HG03139 (cell line): ENCODE results near the gene ADGRG2.

Experiments used
- ATAC-seq: cut with Tn5 transposase; IDR thresholded peaks from one replicate; pipeline ENCODE4 v1.9.1; 2021; ENCODE audit not compliant: unreplicated experiment

Gene ADGRG2

DNA sequence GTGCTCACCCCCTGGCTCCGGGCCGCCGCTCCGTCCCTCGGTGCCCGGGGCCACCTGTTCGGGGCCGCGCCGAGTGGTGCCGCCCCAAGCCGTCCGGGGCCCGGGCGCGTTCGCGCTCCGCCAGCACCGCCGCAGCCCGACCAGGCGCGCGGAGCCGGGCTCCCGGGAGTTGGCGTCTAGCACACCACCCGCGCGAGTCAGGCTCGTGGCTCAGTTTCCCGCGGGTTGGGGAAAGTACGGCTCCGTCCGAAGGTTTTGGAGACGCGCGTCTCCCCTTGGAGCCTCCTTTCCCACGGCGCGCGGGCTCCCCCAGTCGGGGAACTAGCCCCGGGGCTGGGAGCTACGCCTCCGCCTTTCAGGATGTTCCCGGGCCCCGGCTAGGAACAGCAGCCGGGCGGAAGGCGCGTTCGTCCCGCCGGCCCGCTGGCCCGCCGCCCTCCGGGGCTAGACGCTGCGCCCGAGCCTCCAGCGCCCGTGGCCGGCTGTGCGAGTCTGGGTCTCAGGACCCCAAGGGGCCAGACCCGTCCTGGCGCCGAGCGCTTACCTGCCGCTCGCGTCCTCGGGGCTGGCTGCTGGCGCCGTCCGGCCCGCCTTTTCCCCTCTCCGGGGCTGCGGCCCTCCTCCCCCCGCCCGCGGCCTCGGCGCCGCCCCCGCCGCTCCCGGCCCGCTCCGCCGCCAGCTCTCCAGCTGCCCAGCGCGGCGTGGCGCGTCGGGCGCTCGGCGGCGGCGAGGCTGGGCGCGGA is at the start of gene ADGRG2:
Gene ADGRG2, minus strand, starts transcription at position 571 of the 743 bp plus-strand sequence. CDS start 53,634 bp downstream, outside the sequence.
- ATAC-seq = no peak

DNA sequence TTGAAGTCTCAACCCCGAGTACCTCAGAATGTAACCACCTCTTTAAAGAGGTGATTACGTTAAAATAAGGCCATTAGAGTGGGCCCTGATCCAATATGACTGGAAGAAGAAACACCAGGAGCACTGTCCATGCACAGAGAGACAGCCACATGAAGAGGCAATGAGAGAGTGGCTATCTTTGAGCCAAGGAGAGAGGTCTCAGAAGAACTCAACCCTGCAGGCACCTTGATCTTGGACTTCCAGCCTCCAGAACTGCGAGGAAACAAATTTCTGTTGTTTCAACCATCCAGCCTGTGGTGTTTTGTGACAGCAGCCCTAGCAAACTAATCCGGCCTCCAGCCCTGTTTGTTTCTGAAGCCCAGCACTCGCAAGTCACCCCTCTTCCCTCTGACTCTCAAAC is 46.3 kb upstream of the ADGRG2 start:
- ATAC-seq = no peak

DNA sequence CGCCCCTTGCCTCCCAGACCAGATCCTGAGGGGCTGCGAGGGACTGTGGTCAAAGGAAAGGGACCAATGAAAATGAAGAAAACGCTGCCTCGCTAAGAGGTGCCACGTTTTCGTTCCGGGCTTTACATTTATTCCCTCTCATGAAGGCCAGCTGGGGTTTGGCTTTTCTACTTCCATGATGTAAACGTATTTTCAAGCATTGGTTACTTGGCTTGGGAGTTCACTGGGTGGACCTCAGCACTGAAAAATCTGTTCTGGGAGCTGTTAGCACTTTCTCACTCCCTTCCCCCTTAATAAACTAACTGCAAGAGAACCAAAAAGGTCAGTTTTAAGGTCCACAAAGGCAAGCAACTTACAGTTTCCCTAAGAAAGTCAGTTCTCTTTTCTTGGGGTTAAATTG is 40.6 kb upstream of the ADGRG2 start:
- ATAC-seq = no peak

GRCh38 chrX:19156186-19156585 is 33.9 kb upstream of the ADGRG2 start:
- ATAC-seq = no peak

- ATAC-seq = no peak
These were observed 30.5 kb upstream of the ADGRG2 start for GRCh38 chrX:19152762-19153161.

GRCh38 chrX:19137067-19137466 is 14.8 kb upstream of the ADGRG2 start:
- ATAC-seq = no peak

- ATAC-seq = no peak
These were observed 11.5 kb upstream of the ADGRG2 start for GRCh38 chrX:19133784-19134183.

GRCh38 chrX:19133231-19133630 is 11.0 kb upstream of the ADGRG2 start:
- ATAC-seq = no peak

GRCh38 chrX:19130628-19131027 is 8.4 kb upstream of the ADGRG2 start:
- no peak for ATAC-seq

- no peak for ATAC-seq
These were observed 7.4 kb upstream of the ADGRG2 start for GRCh38 chrX:19129694-19130093.

DNA sequence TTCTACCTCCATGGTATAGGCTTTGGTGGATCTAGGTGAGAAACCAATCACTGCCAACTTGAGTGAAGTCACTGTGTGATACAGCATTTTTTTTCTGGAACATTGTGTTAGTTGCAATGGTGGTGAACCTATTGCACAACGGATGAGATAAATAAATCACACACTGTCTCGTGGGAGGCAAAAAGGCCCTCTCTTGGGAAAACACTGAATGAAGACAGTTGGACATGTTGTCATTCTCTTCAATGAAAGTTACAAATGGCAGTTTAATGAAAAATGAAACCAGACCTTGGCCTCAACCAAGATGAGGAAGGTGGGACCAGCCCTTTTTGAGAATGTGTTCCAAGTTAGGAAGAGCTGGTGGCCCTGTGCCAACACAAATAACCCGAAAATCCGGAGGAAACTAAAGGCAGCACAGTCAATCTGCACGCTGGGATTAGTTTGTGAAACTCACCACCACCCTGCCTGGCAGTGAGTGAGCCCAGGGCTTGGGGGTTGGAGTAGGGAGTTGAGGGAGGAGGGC is 5.4 kb upstream of the ADGRG2 start:
- no peak for ATAC-seq

DNA sequence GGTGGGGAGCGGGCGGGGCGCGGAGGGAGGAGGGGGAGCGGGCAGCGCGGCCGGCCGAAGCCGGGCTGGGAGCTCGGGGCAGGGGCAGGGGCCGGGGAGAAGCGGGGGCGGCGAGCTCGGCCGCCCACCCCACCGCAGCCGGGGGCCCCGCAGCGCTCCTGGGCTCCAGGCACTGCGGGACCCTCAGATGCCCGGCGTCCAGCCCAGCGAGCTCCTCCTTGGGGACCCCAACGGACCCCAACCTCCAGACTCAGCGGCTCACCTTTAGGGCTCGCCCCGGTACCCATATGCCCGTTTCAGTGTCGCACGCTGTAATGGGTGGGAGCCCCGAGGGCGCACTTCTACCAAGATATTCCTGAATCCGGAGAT is 357 bp upstream of the ADGRG2 start:
- no peak for ATAC-seq

GRCh38 chrX:19121466-19121865 is 802 bp downstream of the ADGRG2 start:
- ATAC-seq = no peak

GRCh38 chrX:19110642-19111041 is 11.6 kb downstream of the ADGRG2 start:
- no peak for ATAC-seq

GRCh38 chrX:19107035-19107434 is 15.2 kb downstream of the ADGRG2 start:
- ATAC-seq = no peak

DNA sequence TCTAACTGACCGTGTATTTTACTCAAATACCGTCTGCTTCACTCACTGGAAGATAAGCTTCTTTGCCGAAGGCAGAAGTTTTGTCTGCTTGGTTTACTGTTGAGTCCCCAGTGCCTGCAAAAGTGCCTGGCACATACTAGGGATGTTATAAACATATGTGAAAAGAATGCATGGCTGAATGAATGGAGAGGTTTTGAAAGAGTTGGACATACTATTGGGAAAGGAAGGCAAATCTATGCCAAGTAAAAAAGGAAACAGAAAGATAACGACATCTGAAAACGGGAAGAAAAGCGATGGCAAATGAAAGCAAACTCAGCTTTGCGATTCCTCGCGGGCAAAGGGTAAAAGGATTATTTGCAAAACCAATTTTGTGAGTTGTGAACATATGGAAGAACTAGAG is 21.7 kb downstream of the ADGRG2 start:
- ATAC-seq = no peak

- ATAC-seq = no peak
These were observed 24.6 kb downstream of the ADGRG2 start for GRCh38 chrX:19097553-19098283.

DNA sequence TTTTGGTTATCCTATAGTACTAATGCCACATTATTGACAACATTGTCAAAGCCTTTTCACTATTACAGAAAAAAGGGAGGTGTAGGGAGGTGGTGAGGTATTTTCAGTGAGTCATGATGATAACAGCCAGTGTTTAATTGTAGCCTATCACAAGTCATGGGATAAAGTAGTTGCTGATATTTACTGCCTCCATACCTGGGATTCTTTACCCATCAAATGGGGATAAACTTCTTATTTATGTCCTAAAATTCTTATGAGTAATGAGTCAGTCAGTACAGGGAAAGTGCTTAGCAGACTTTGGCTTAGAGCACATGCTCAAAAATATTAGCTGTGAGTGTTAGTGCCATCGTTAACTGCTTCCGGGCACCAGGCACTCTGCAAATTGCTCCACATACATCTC is 25.7 kb downstream of the ADGRG2 start:
- ATAC-seq = no peak

GRCh38 chrX:19094654-19095053 is 27.6 kb downstream of the ADGRG2 start:
- ATAC-seq = no peak

- ATAC-seq = no peak
These were observed 30.7 kb downstream of the ADGRG2 start for GRCh38 chrX:19091596-19091995.

- ATAC-seq = no peak
These were observed 32.7 kb downstream of the ADGRG2 start for GRCh38 chrX:19089555-19090040.

DNA sequence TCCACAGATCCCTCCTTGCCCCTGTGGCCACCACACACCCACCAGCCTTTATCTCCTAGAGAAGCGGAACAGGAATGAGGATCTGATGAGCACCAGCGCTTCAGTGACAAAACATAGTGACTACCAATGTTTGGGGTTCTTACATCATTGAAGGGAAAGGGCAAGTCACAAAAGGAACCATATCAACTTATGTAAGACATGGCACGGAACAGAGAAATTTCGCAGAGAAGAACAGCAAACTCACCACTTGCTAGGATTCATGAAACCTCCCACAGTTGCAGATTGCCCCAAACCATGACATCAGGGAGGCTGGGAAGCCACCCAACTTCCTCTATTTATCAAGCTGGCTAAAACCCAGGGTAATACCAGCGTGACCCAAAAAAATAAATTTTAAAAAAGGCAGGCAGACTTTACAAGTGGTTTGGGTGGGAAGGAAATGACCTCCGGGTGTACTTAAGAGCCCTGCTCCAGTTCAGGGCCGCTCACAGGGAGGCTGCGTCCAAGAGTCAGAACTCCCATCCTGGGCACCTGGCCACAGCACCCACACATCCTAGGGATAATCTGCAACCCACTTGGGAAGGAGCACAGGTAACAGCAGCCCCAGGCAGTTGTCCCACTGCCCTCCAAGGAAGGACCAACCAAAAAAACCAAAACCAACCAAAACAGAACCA is 36.0 kb downstream of the ADGRG2 start:
- ATAC-seq = no peak
